Measurements from ENCODE around the gene STAT5A. TPM values are rescaled to one million over a fixed set of nuclear protein-coding genes. Genes with fewer than 3 reads are reported as not detected.
"Not testable (repeated sequence)": the region's sequence is repeated elsewhere in the genome, so short reads cannot be mapped to it uniquely, and the experiment has no call there.

The STAT5A gene
- total RNA-seq, 1 donor from 2014 or later, result 13.8 TPM

- DNase-seq (no peak), ATAC-seq (peak; percentile 8)
- intact Hi-C loops (cut with micrococcal nuclease), result no loop called here
Observed at GRCh38 chr17:42317266-42317845, 29.1 kb downstream of the STAT5A start.

GRCh38 chr17:42317967-42318366, 29.7 kb downstream of the STAT5A start:
- not testable (repeated sequence) for ATAC-seq, DNase-seq

DNA sequence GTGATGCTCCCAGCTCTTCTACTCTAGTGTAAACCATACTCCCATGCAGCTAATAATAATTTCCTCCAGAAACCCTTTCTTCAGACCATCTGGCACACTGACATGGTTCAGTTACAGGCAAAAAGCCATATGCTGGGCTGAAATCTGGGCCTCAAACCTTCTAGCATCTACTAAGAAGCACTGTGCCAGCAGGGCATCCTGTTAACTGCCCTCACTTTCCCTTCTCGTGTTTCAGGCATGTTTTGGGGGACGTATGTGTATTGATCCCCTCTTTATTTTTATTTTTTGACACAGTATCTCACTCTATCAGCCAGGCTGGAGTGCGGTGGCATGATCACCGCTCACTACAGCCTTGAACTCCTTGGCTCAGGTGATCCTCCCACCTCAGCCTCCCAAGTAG, 33.3 kb downstream of the STAT5A start:
- intact Hi-C loops (cut with micrococcal nuclease), result loop anchor here (10.0 kb wide), 3 partner anchors 83 to 193 kb away; no protein-coding TSS in a partner anchor
- DNase-seq (no peak), ATAC-seq (no peak)

More at GRCh38 chr17:42317967-42318366, 29.7 kb downstream of the STAT5A start:
- intact Hi-C loops (cut with micrococcal nuclease), result not testable (repeated sequence)

- peak; percentile 86 for ATAC-seq
- intact Hi-C loops (cut with micrococcal nuclease), result loop anchor here (10.0 kb wide), 3 partner anchors 82 to 192 kb away; no protein-coding TSS in a partner anchor
- DNase-seq, result peak; percentile 95
Observed at GRCh38 chr17:42322382-42323267, 34.3 kb downstream of the STAT5A start.

DNA sequence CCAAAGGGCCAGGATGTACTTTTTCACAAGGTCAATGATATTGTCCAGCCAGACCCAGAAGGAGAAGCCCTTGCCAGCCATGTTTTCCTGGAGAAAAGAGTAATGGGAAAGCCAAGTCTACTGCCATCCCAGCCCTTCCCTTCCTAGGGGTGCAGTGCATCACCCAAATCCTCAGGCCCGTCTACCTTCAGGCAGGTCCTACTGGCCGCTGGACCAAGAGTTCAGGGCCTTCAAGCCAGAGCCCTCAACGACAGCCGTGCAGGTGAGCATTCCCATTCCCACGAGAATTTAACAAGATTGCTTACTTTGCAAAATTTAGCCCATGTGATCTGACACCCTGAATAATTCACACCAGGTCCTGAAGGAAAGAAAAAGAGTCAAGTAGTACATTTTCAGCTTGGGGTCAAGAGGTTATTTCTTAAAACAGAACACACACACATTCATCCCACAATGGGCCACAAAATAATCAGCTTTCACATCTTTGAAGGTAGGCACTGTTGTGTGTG, 35.0 kb downstream of the STAT5A start:
- ATAC-seq (no peak), DNase-seq (no peak)
- intact Hi-C loops (cut with micrococcal nuclease), result loop anchor here (10.0 kb wide), 3 partner anchors 81 to 191 kb away; no protein-coding TSS in a partner anchor

DNA sequence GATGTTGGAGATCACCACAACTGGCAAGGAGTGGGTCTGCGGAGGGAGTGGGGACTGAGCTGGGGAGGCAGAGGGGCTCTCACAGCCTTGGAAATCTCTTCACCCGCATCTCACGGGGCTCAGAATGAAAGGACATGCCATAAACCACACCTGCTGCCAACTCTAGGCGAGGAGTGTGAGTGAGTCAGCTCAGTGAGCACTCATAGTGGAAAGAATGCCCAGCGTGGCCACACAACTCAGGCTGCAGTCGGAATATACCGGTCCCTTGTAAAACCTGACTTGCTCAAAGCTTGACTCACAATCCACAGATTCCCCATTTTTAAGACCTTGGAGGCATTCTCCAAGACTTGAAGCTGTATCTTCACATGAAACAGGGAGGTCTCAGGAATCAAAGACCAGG, 36.7 kb downstream of the STAT5A start:
- intact Hi-C loops (cut with micrococcal nuclease), result loop anchor here (10.0 kb wide), 3 partner anchors 80 to 190 kb away; no protein-coding TSS in a partner anchor
- peak; percentile 43 for ATAC-seq
- no peak for DNase-seq

GRCh38 chr17:42329025-42329976, 41.0 kb downstream of the STAT5A start:
- ATAC-seq (peak; percentile 29), DNase-seq (no peak)
- intact Hi-C loops (cut with micrococcal nuclease), result loop anchor here (10.0 kb wide), 3 partner anchors 76 to 186 kb away; no protein-coding TSS in a partner anchor

GRCh38 chr17:42333053-42333452, 44.8 kb downstream of the STAT5A start:
- intact Hi-C loops (cut with micrococcal nuclease), result no loop called here
- DNase-seq, result no peak
- no peak for ATAC-seq

DNA sequence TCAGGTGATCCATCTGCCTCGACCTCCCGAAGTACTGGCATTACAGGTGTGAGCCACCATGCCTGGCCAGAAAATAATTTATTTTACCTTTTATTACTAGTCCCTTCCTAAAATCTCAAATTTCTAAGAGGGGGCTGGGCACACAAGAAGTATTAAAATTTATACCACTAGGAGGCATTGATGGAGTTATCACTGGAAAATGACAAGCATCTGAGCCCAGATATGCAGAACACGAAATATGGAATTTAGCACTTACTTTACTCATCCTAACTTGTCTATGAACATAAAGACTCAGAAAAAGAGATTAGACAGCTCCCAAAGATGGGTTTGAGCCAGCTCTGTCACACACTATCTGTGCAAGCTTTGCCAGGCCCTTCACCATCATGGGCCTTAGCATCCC, 46.4 kb downstream of the STAT5A start:
- DNase-seq (no peak), ATAC-seq (no peak)
- intact Hi-C loops (cut with micrococcal nuclease), result no loop called here

DNA sequence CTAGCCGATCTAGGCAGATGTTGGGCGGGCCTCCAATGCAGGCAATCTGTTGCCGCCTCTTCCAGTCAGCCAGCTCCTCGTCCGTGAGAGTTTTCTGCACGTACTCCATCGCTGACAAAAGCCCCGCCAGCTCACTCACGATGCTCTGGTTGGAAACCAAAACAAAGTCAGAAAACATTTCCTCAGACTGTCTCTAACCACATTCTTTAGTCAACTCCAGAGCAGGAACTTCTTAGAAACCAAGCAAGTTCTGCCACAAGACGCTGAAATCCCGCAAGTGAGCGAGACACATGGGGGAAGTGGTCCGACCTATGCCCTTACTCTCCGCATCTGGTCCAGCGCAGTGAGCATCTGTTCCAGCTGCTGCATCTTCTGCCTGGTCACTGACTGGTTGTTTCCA, 49.1 kb downstream of the STAT5A start:
- intact Hi-C loops (cut with micrococcal nuclease), result no loop called here
- ATAC-seq, result no peak
- DNase-seq, result no peak

DNA sequence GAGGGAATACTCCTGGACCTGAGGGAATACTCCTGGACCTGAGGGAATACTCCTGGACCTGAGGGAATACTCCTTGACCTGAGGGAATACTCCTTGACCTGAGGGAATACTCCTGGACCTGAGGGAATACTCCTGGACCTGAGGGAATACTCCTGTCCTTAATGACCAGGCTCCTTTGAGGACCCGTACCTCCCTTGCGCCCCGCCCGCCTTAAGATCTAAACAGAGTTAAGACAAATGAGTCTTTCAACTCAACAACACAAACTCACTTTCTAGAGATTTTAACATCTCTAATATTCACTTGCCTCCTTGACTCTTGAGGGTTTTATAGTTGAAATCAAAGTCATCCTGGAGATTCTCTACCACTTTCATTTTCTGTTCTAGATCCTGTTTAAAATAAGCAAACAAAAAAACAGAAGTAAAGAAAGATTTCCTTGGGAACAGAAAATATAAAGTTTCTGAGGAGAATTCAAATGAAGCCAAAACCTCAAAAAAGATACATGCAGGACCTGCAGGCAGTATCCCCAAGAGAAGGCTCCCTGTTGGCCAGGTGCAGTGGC, 50.2 kb downstream of the STAT5A start:
- no peak for ATAC-seq
- intact Hi-C loops (cut with micrococcal nuclease), result no loop called here
- DNase-seq, result no peak

DNA sequence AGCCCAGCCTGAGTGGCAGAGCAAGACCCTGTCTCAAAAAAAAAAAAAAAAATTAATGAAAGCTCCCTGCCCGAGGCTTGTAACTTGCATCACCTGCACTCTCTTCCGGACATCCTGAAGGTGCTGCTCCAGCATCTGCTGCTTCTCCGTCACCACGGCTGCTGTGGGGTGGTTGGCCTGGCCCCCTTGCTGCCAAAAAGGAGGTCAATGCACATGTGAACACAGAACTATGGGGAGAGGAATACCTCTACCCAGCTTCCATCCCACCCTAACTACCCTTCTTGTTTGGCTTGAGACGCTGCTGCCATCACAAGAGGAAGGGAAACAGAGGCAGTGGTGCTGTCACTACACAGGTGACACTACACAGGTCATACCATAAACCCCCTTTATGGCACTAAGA, 50.9 kb downstream of the STAT5A start:
- DNase-seq, result no peak
- no peak for ATAC-seq
- intact Hi-C loops (cut with micrococcal nuclease), result no loop called here

DNA sequence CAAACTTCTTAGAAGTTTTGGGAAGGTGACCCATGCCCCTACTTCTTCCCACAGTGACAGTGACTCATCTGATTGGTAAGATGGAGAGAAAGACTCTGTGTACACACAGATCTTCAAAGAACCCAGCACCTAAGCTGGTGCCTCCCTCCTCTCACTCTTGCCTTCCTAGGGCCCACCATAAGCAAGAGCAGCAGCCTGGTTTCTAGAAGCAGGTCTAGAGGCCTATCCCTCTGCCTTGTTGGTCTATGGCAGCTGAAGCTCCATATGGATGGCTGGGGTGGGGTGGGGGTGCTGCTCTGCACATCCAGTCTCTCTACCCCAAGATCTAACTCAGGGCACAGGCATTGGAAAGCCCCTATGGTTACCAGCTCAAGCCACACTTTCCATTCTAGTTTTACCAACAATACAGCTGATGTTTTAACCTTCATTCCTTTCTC, 52.4 kb downstream of the STAT5A start:
- DNase-seq (no peak), ATAC-seq (peak; percentile 17)
- intact Hi-C loops (cut with micrococcal nuclease), result no loop called here

GRCh38 chr17:42341568-42341967, 53.3 kb downstream of the STAT5A start:
- ATAC-seq, result peak; percentile 55
- DNase-seq, result no peak
- intact Hi-C loops (cut with micrococcal nuclease), result no loop called here

DNA sequence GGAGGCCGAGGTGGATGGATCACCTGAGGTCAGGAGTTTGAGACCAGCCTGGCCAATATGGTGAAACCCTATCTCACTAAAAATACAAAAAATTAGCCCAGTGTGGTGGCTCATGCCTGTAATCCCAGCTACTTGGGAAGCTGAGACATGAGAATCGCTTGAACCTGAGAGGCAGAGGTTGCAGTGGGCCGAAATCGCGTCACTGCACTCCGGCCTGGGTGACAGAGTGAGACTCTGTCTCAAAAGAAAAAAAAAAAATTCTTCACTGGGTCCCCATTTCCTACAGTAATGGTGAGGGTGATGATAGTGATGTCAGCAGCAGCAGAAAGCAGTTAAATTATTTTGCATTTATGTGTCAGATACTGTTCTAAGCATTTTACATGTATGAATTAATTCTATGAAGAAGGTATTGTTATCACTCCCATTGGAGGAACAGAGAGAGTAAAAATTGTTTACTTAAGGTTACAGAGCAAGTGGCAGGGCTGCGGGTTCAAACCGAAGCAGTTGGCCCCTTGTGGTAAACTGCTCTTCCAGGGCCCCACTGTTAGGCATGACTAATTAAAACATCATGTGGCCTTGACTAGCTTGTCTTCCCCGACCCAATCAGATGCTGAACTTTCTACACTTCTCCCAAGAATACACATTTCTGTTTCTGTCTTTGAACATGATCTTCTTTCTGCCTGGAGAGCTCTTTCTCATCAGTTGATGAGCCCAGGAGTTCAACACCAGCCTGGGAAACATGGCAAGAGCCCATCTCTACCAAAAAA, 54.1 kb downstream of the STAT5A start:
- ATAC-seq, result no peak
- intact Hi-C loops (cut with micrococcal nuclease), result no loop called here
- DNase-seq, result no peak

- intact Hi-C loops (cut with micrococcal nuclease), result no loop called here
- no peak for ATAC-seq
- DNase-seq, result no peak
Observed at GRCh38 chr17:42345396-42346073, 57.2 kb downstream of the STAT5A start.

DNA sequence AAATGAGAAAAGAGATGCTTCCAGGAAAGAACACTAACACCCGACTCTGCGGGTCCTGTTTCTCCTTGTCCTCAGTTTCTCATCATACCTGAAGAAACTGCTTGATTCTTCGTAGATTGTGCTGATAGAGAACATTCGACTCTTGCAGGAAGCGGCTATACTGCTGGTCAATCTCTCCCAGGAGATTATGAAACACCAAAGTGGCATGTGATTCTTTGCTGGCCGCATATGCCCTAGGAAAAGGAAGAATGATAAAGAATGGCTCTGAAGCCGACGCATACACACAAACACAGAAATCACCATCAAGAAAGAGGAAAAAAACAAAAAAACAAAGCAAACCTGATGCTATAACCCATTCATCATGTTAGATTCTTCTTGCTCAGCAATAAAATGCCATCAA, 58.2 kb downstream of the STAT5A start:
- DNase-seq, result no peak
- ATAC-seq, result no peak
- intact Hi-C loops (cut with micrococcal nuclease), result no loop called here
